Measurements from ENCODE around the gene LDLRAP1. TPM values are rescaled to one million over a fixed set of nuclear protein-coding genes. Genes with fewer than 3 reads are reported as not detected.

The LDLRAP1 gene
- total RNA-seq, 1 donor from 2014 or later = 30.3 TPM

DNA sequence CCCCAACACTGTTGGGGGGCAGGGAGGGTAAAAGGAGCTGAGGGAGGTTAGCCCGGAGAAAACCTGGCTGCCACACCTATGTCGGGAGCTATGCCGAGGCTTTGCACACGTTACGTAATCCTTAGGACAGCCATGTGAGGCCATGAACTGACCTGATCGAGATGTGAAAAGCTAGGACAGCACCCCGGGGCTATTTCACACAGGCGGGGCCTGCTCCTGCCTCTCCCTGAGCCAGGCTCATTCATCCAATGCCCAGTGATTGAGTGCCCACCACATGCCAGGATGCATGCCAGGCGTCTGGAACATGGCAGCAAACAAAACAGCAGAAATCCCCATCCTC lies 30.2 kb downstream of the LDLRAP1 start:
- intact Hi-C loops (cut with DNase I) = no loop called here
- peaks cover 17% of the 10 kb centered on the region for H3K4me1 ChIP-seq
- H3K9me3 ChIP-seq = no peaks in the 10 kb centered on the region
- TF ChIP-seq, protein P1, sequence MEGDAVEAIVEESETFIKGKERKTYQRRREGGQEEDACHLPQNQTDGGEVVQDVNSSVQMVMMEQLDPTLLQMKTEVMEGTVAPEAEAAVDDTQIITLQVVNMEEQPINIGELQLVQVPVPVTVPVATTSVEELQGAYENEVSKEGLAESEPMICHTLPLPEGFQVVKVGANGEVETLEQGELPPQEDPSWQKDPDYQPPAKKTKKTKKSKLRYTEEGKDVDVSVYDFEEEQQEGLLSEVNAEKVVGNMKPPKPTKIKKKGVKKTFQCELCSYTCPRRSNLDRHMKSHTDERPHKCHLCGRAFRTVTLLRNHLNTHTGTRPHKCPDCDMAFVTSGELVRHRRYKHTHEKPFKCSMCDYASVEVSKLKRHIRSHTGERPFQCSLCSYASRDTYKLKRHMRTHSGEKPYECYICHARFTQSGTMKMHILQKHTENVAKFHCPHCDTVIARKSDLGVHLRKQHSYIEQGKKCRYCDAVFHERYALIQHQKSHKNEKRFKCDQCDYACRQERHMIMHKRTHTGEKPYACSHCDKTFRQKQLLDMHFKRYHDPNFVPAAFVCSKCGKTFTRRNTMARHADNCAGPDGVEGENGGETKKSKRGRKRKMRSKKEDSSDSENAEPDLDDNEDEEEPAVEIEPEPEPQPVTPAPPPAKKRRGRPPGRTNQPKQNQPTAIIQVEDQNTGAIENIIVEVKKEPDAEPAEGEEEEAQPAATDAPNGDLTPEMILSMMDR (IDR thresholded peaks at IDR 0.05) = no peak
- no peaks in the 10 kb centered on the region for H3K36me3 ChIP-seq
- peak; percentile 62 for DNase-seq
- H3K27me3 ChIP-seq (ENCODE audit: low read depth) = no peaks in the 10 kb centered on the region
- H3K4me3 ChIP-seq = no peak overlapping the region
- H3K27ac ChIP-seq = peak overlapping the region; percentile 11
- ATAC-seq = peak; percentile 77 to 85

DNA sequence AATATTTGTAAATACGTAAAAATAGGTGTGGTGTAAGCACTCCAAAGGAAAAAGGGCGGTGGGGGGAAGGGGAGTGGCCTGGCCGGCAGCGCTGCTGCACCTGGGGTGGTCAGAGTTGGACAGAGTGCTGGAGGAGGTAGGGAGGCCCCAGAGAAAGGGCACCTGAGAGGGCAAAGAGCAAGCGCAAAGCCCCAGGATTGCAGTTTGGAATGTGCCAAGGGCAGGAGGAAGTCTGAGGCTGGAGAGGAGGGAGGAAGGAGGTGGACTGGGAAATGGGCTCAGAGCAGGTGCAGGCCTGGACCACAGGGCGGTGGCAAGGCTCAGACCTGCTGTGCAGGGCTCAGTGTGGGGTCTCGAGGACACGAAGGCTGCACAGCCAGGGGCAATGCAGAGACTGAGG lies 30.6 kb downstream of the LDLRAP1 start:
- TF ChIP-seq, protein P1 (IDR thresholded peaks at IDR 0.05) = no peak
- Histone ChIP-seq H3K4me3 (no peak overlapping the region), H3K27me3 (ENCODE audit: low read depth) (no peaks in the 10 kb centered on the region), H3K9me3 (no peaks in the 10 kb centered on the region), H3K4me1 (peaks cover 13% of the 10 kb centered on the region), H3K27ac (peak overlapping the region; percentile 11), H3K36me3 (no peaks in the 10 kb centered on the region)
- DNase-seq (no peak), ATAC-seq (peak; percentile 67 to 74)
- intact Hi-C loops (cut with DNase I) = no loop called here

DNA sequence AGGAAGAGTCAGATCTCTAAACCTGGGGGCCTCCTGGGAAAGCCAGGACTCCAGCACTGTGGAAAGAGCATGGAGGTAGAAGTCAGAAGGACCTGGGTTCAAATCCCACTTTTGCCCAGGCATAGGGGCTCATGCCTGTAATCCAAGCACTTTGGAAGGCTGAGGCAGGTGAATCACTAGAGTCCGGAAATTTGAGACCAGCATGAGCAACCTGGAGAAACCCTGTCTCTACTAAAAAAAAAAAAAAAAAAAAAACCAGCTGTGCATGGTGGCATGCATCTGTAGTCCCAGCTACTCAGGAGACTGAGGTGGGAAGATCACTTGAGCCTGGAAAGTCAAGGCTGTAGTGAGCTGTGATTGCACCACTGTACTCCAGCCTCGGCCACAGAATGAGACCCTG lies 31.8 kb downstream of the LDLRAP1 start:
- TF ChIP-seq, protein P1 (IDR thresholded peaks at IDR 0.05) = no peak
- ATAC-seq (no peak), DNase-seq (no peak)
- intact Hi-C loops (cut with DNase I) = no loop called here
- Histone ChIP-seq H3K4me3 (no peak overlapping the region), H3K27ac (no peak overlapping the region), H3K9me3 (no peaks in the 10 kb centered on the region), H3K27me3 (ENCODE audit: low read depth) (no peaks in the 10 kb centered on the region), H3K4me1 (peaks cover 11% of the 10 kb centered on the region), H3K36me3 (no peaks in the 10 kb centered on the region)

DNA sequence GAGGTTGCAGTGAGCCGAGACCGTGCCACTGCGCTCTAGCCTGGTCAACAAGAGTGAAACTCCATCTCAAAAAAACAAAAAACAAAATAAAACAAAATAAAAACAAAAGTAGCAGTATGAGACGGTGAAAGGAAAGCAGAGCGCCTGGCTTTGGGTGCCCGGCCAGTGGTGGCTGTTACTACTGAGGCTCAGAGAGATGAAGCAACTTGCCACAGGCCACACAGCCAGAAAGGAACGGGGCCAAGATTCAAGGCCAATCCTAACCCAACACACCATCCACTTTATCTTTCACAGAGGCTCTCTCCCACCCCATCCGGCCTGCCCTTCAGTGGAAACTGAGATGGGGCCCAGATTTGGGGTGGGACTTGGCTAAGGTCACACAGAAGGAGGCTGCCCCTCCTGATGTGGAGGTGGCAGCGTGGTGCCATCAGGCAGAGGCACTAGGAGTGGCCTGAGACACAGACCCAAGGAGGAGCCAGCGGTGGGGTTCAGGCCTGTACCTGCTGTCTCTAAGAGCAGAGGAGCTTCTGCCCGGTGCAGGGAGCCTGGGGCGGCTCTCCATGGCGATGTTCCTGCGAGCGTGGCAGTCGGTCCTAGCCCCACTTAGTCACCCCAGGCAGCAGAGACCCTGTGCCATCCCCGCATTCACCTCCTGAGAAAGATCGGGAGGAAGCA lies 33.2 kb downstream of the LDLRAP1 start:
- Histone ChIP-seq H3K36me3 (no peaks in the 10 kb centered on the region), H3K4me1 (peaks cover 20% of the 10 kb centered on the region), H3K4me3 (no peak overlapping the region), H3K9me3 (no peaks in the 10 kb centered on the region), H3K27me3 (ENCODE audit: low read depth) (no peaks in the 10 kb centered on the region), H3K27ac (no peak overlapping the region)
- intact Hi-C loops (cut with DNase I) = no loop called here
- DNase-seq (no peak), ATAC-seq (no peak)
- TF ChIP-seq, protein P1 (IDR thresholded peaks at IDR 0.05) = no peak

DNA sequence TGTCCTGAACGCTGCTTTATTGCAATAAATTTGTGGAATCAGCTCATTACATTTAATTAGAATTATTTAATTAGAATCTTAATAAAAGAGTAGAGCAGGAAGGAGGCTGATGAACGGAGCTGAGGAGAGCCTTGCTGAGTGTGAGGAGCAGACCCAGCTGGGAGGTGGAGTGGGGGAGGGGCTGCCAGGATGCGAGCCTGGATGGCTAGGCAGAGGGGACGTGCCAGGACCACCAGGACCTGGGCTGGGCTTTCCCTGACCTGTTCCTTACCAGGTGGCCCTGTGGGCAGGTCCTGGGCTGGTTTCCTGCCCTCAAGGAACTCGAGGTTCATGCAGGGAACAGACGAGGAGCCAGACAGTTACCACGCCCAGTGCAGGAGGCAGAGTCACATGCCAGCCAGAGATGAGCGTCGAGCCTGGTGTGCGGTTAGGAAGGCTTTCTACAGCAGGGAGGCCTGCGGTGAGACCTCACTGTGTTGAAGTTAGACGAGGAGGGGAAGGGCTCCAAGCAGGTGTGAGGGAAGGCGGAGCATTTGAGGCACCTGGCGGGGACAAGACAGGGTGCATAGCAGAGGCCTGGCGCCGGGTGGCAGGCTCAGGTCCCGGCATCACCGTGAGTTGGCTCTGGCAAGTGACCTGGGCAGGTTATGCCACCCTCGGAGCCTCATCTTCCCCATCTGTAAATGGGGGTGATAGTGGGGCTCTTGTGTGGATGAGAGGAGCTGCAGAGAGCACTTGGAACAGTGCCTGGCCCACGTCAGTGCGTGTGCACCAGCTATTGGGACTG lies 33.9 kb downstream of the LDLRAP1 start:
- peaks cover 20% of the 10 kb centered on the region for H3K4me1 ChIP-seq
- DNase-seq = no peak
- ATAC-seq = no peak
- no peak overlapping the region for H3K27ac ChIP-seq
- no peaks in the 10 kb centered on the region for H3K27me3 ChIP-seq (ENCODE audit: low read depth)
- no peak overlapping the region for H3K4me3 ChIP-seq
- TF ChIP-seq, protein P1 (IDR thresholded peaks at IDR 0.05) = no peak
- intact Hi-C loops (cut with DNase I) = no loop called here
- H3K9me3 ChIP-seq = no peaks in the 10 kb centered on the region
- H3K36me3 ChIP-seq = no peaks in the 10 kb centered on the region

All from lower lobe of right lung (tissue), 2 donors.